Neural cell (in vitro differentiated cells): ENCODE data around the gene AWAT2. TPM values are rescaled to one million over a fixed set of nuclear protein-coding genes. Genes with fewer than 3 reads are reported as not detected.

Experiments
- H2AFZ ChIP-seq: fragments of 200-600, 300-800 bp; sonication (generic), shearing (Covaris generic); 2 replicates; pipeline ENCODE4 v1.6.0; 2014; ENCODE audit warnings: low read depth, mild to moderate bottlenecking, antibody characterized with exemption, low read length, moderate library complexity
- H3F3A ChIP-seq: fragments of 200-600 bp; shearing (Covaris generic); 2 replicates; pipeline ENCODE4 v1.6.1; 2016; ENCODE audit warnings: mild to moderate bottlenecking, moderate library complexity, mixed read lengths, antibody characterized with exemption, low read length; ENCODE audit not compliant: insufficient read depth, poor library complexity, severe bottlenecking
- H3K27ac ChIP-seq: fragments of 200-600, 300-800 bp; sonication (generic), shearing (Covaris generic); 2 replicates; pipeline ENCODE4 v1.5.1; 2014; ENCODE audit warnings: mild to moderate bottlenecking, low read length, moderate library complexity
- H3K27me3 ChIP-seq: fragments of 300-800, 200-600 bp; sonication (generic), shearing (Covaris generic); 2 replicates; pipeline ENCODE4 v1.6.0; 2014; ENCODE audit warnings: mild to moderate bottlenecking, low read depth, low read length, moderate library complexity; ENCODE audit not compliant: insufficient read depth
- H3K36me3 ChIP-seq: fragments of 300-800, 200-600 bp; sonication (generic), shearing (Covaris generic); 2 replicates; pipeline ENCODE4 v1.5.1; 2014; ENCODE audit warnings: mild to moderate bottlenecking, antibody characterized with exemption, low read length, moderate library complexity; ENCODE audit not compliant: insufficient read depth
- H3K4me2 ChIP-seq: fragments of 300-800, 200-600 bp; sonication (generic), shearing (Covaris generic); 2 replicates; pipeline ENCODE4 v1.6.0; 2014; ENCODE audit warnings: mild to moderate bottlenecking, low read length
- H3K4me3 ChIP-seq: fragments of 300-800, 200-600 bp; sonication (generic), shearing (Covaris generic); 2 replicates; pipeline ENCODE4 v1.5.1; 2014; ENCODE audit warnings: mild to moderate bottlenecking, low read length, moderate library complexity
- H3K79me2 ChIP-seq: fragments of 200-600 bp; shearing (Covaris generic); replicated peaks from 2 replicates; pipeline ENCODE4 v1.6.0; 2014; ENCODE audit warnings: mild to moderate bottlenecking, low read length, moderate library complexity; ENCODE audit not compliant: insufficient read depth
- H3K9ac ChIP-seq: fragments of 300-800, 200-600 bp; sonication (generic), shearing (Covaris generic); 2 replicates; pipeline ENCODE4 v1.6.1; 2016; ENCODE audit warnings: mild to moderate bottlenecking, low read length, mixed read lengths
- H3K9me2 ChIP-seq: fragments of 200-600 bp; shearing (Covaris generic); 2 replicates; pipeline ENCODE4 v1.6.1; 2016; ENCODE audit warnings: mild to moderate bottlenecking, low read length, mixed read lengths; ENCODE audit not compliant: insufficient read depth
- H3K9me3 ChIP-seq: fragments of 200-600, 300-800 bp; sonication (generic), shearing (Covaris generic); 2 replicates; pipeline ENCODE4 v1.6.1; 2016; ENCODE audit warnings: mild to moderate bottlenecking, mixed run types, low read length, moderate library complexity, mixed read lengths
- H4K20me1 ChIP-seq: fragments of 200-600 bp; shearing (Covaris generic); 2 replicates; pipeline ENCODE4 v1.6.1; 2016; ENCODE audit warnings: mild to moderate bottlenecking, mixed run types; ENCODE audit not compliant: insufficient read depth
- EP300 ChIP-seq: fragments of 450-650 bp; conservative IDR thresholded peaks from 2 replicates; pipeline ENCODE4 v1.6.1; 2014; ENCODE audit warnings: antibody characterized with exemption, mild to moderate bottlenecking, moderate library complexity; ENCODE audit not compliant: poor library complexity, severe bottlenecking
- EZH2 ChIP-seq: fragments of 200-600, 300-800 bp; shearing (Covaris generic), sonication (generic); IDR thresholded peaks from 2 replicates; pipeline ENCODE4 v1.6.1; 2014; ENCODE audit warnings: antibody characterized with exemption, low read length, borderline replicate concordance, mild to moderate bottlenecking; ENCODE audit not compliant: insufficient read depth, poor library complexity, severe bottlenecking
- MXI1 ChIP-seq: fragments of 450-650 bp; conservative IDR thresholded peaks from 2 replicates; pipeline ENCODE4 v1.6.1; 2014; ENCODE audit warnings: antibody characterized with exemption, mild to moderate bottlenecking; ENCODE audit not compliant: poor library complexity, severe bottlenecking
- POLR2AphosphoS5 ChIP-seq: IDR thresholded peaks from 2 replicates; pipeline ENCODE4 v1.6.1; 2012
- RAD21 ChIP-seq: fragments of 450-650 bp; conservative IDR thresholded peaks from 2 replicates; pipeline ENCODE4 v1.6.1; 2014; ENCODE audit warnings: antibody characterized with exemption, mild to moderate bottlenecking, moderate library complexity
- SMC3 ChIP-seq: fragments of 450-650 bp; conservative IDR thresholded peaks from 2 replicates; pipeline ENCODE4 v1.6.1; 2014; ENCODE audit warnings: antibody characterized with exemption, mild to moderate bottlenecking, moderate library complexity; ENCODE audit not compliant: poor library complexity
- TAF1 ChIP-seq: IDR thresholded peaks from 2 replicates; pipeline ENCODE4 v1.6.1; 2012; ENCODE audit warnings: low read depth
- polyA plus RNA-seq: library from polyadenylated mRNA; depleted of rRNA; stranded (reverse); fragments of >200 nt; gene quantifications from 2 replicates; pipeline ENCODE4 v1.2.3, GENCODE V29; 2014
- TF ChIP-seq, protein P1 (sequence below): IDR thresholded peaks from 2 replicates; pipeline ENCODE4 v1.6.1; 2012; ENCODE audit warnings: borderline replicate concordance
- TF ChIP-seq, protein P2 (sequence below): fragments of 450-650 bp; IDR thresholded peaks from 2 replicates; pipeline ENCODE4 v1.5.1; 2014; ENCODE audit warnings: antibody characterized with exemption, mild to moderate bottlenecking, moderate library complexity; ENCODE audit not compliant: poor library complexity, severe bottlenecking

AWAT2 gene
- polyA plus RNA-seq, 1 donor from 2014 or later = not detected

- TF ChIP-seq RAD21 (no peak), EZH2 (no peak), EP300 (no peak), MXI1 (no peak), POLR2AphosphoS5 (no peak), TAF1 (no peak), SMC3 (no peak)
- TF ChIP-seq, protein P1, sequence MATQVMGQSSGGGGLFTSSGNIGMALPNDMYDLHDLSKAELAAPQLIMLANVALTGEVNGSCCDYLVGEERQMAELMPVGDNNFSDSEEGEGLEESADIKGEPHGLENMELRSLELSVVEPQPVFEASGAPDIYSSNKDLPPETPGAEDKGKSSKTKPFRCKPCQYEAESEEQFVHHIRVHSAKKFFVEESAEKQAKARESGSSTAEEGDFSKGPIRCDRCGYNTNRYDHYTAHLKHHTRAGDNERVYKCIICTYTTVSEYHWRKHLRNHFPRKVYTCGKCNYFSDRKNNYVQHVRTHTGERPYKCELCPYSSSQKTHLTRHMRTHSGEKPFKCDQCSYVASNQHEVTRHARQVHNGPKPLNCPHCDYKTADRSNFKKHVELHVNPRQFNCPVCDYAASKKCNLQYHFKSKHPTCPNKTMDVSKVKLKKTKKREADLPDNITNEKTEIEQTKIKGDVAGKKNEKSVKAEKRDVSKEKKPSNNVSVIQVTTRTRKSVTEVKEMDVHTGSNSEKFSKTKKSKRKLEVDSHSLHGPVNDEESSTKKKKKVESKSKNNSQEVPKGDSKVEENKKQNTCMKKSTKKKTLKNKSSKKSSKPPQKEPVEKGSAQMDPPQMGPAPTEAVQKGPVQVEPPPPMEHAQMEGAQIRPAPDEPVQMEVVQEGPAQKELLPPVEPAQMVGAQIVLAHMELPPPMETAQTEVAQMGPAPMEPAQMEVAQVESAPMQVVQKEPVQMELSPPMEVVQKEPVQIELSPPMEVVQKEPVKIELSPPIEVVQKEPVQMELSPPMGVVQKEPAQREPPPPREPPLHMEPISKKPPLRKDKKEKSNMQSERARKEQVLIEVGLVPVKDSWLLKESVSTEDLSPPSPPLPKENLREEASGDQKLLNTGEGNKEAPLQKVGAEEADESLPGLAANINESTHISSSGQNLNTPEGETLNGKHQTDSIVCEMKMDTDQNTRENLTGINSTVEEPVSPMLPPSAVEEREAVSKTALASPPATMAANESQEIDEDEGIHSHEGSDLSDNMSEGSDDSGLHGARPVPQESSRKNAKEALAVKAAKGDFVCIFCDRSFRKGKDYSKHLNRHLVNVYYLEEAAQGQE = no peak
- TF ChIP-seq, protein P2, sequence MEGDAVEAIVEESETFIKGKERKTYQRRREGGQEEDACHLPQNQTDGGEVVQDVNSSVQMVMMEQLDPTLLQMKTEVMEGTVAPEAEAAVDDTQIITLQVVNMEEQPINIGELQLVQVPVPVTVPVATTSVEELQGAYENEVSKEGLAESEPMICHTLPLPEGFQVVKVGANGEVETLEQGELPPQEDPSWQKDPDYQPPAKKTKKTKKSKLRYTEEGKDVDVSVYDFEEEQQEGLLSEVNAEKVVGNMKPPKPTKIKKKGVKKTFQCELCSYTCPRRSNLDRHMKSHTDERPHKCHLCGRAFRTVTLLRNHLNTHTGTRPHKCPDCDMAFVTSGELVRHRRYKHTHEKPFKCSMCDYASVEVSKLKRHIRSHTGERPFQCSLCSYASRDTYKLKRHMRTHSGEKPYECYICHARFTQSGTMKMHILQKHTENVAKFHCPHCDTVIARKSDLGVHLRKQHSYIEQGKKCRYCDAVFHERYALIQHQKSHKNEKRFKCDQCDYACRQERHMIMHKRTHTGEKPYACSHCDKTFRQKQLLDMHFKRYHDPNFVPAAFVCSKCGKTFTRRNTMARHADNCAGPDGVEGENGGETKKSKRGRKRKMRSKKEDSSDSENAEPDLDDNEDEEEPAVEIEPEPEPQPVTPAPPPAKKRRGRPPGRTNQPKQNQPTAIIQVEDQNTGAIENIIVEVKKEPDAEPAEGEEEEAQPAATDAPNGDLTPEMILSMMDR = no peak
Measured at GRCh38 chrX:70038951-70039350, 10.8 kb downstream of the AWAT2 start.

DNA sequence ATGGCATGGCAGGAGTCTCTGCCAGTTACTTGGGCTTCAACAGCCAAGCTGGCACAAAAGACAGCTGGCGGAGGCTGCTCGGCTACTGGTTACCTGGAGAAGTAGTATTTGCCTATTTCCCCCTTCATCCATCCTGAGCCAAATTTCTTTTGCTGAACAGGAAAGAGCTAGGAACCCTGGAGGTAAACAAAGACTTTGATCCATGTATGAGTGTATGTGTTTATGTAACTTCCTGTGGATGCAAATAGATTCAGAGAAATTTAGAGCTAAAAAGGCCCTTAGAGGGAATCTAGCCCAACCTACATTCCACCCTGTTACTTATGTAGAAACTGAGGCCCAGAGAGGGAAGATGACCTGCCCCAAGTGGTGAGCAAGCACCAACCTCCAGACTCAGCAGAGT lies 11.2 kb downstream of the AWAT2 start:
- no peak for TF ChIP-seq POLR2AphosphoS5
- TF ChIP-seq SMC3 = no peak
- TF ChIP-seq MXI1 = no peak
- TF ChIP-seq EZH2 = no peak
- TF ChIP-seq, protein P2 = no peak
- TF ChIP-seq RAD21 = no peak
- no peak for TF ChIP-seq TAF1
- TF ChIP-seq EP300 = no peak
- TF ChIP-seq, protein P1 = no peak

More at GRCh38 chrX:70038951-70039350, 10.8 kb downstream of the AWAT2 start:
- Histone ChIP-seq H3K27me3 (no peaks in the 10 kb centered on the region), H3K36me3 (no peaks in the 10 kb centered on the region), H3K4me3 (no peak overlapping the region), H4K20me1 (no peaks in the 10 kb centered on the region), H3K4me2 (no peak overlapping the region), H3K27ac (no peak overlapping the region), H3F3A (no peaks in the 10 kb centered on the region), H3K79me2 (no peaks in the 10 kb centered on the region), H3K9ac (no peak overlapping the region), H2AFZ (no peak overlapping the region), H3K9me3 (no peaks in the 10 kb centered on the region), H3K9me2 (no peaks in the 10 kb centered on the region)

More for the DNA sequence above, 11.2 kb downstream of the AWAT2 start:
- Histone ChIP-seq H3K79me2 (no peaks in the 10 kb centered on the region), H3K9ac (no peak overlapping the region), H3K4me2 (no peak overlapping the region), H3K4me3 (no peak overlapping the region), H3K36me3 (no peaks in the 10 kb centered on the region), H3F3A (no peaks in the 10 kb centered on the region), H4K20me1 (no peaks in the 10 kb centered on the region), H2AFZ (no peak overlapping the region), H3K9me2 (no peaks in the 10 kb centered on the region), H3K9me3 (no peaks in the 10 kb centered on the region), H3K27ac (no peak overlapping the region), H3K27me3 (no peaks in the 10 kb centered on the region)
